Mesenchymal stem cell (in vitro differentiated cells and primary cell): ENCODE results near the gene RELL2.

Source experiments
- DNase-seq: peaks from one replicate; pipeline ENCODE4 v3.0.0-alpha.2; 2013
- H2AFZ ChIP-seq: one replicate; pipeline ENCODE4 v1.6.1; 2013; ENCODE audit warnings: low read depth, mild to moderate bottlenecking, control low read depth, inconsistent platforms, low read length, moderate library complexity
- H2AK5ac ChIP-seq: 2 replicates; pipeline ENCODE4 v1.6.1; 2013; ENCODE audit warnings: low read length, moderate library complexity, mild to moderate bottlenecking, inconsistent platforms; ENCODE audit not compliant: severe bottlenecking
- H2BK120ac ChIP-seq: one replicate; pipeline ENCODE4 v1.6.1; 2013; ENCODE audit warnings: low read depth, mild to moderate bottlenecking, inconsistent platforms, low read length, moderate library complexity
- H2BK12ac ChIP-seq, 2 experiments: one replicate each; pipeline ENCODE4 v1.6.1; 2013; ENCODE audit warnings: inconsistent platforms in 2 of 2, low read length in 2 of 2, mild to moderate bottlenecking in 2 of 2, moderate library complexity in 2 of 2, control low read depth in 1 of 2
- H2BK15ac ChIP-seq: one replicate; pipeline ENCODE4 v1.6.1; 2013; ENCODE audit warnings: mild to moderate bottlenecking, low read depth, inconsistent platforms; ENCODE audit not compliant: poor library complexity, severe bottlenecking
- H2BK5ac ChIP-seq: 2 replicates; pipeline ENCODE4 v1.6.1; 2013; ENCODE audit warnings: low read depth, mild to moderate bottlenecking, low read length, control low read depth, inconsistent platforms; ENCODE audit not compliant: poor library complexity, severe bottlenecking
- H3K14ac ChIP-seq, 2 experiments: one replicate each; pipeline ENCODE4 v1.6.1; 2013; ENCODE audit warnings: inconsistent platforms in 2 of 2, low read length in 2 of 2, control low read depth in 1 of 2, mild to moderate bottlenecking in 1 of 2, moderate library complexity in 1 of 2
- H3K18ac ChIP-seq, 2 experiments: one replicate each; pipeline ENCODE4 v1.6.1; 2013; ENCODE audit warnings: inconsistent platforms in 2 of 2, low read length in 2 of 2, control low read depth in 1 of 2, low read depth in 1 of 2, mild to moderate bottlenecking in 1 of 2
- H3K23ac ChIP-seq, 2 experiments: one replicate each; pipeline ENCODE4 v1.6.1; 2013; ENCODE audit warnings: inconsistent platforms in 2 of 2, low read length in 2 of 2, mild to moderate bottlenecking in 2 of 2, moderate library complexity in 2 of 2, control low read depth in 1 of 2
- H3K27ac ChIP-seq: 2 replicates; pipeline ENCODE4 v1.5.1; 2013; ENCODE audit warnings: mild to moderate bottlenecking, moderate library complexity, low read length, control low read depth, inconsistent platforms; ENCODE audit not compliant: poor library complexity, severe bottlenecking
- H3K27me3 ChIP-seq, 2 experiments: 2 replicates each; pipeline versions ENCODE4 v1.6.1 to v1.7.0; 2013; ENCODE audit warnings: low read length in 2 of 2, mild to moderate bottlenecking in 2 of 2, moderate library complexity in 2 of 2, control low read depth in 1 of 2, inconsistent platforms in 1 of 2; ENCODE audit not compliant: control insufficient read depth in 1 of 2, insufficient read depth in 1 of 2
- H3K36me3 ChIP-seq, 2 experiments: 2 replicates each; pipeline versions ENCODE4 v1.6.1 to v1.7.0; 2013; ENCODE audit warnings: low read length in 2 of 2, control low read depth in 1 of 2, inconsistent platforms in 1 of 2, low read depth in 1 of 2, mild to moderate bottlenecking in 1 of 2; ENCODE audit not compliant: insufficient read depth in 2 of 2, control insufficient read depth in 1 of 2
- H3K4ac ChIP-seq, 2 experiments: one replicate each; pipeline ENCODE4 v1.6.1; 2013; ENCODE audit warnings: inconsistent platforms in 2 of 2, low read length in 2 of 2, mild to moderate bottlenecking in 2 of 2, moderate library complexity in 2 of 2, control low read depth in 1 of 2, low read depth in 1 of 2
- H3K4me1 ChIP-seq: 2 replicates; pipeline ENCODE4 v1.6.1; 2013; ENCODE audit warnings: low read depth, low read length, control low read depth; ENCODE audit not compliant: control insufficient read depth, insufficient read depth
- H3K4me2 ChIP-seq: 2 replicates; pipeline ENCODE4 v1.6.1; 2013; ENCODE audit warnings: low read length, mild to moderate bottlenecking, inconsistent platforms; ENCODE audit not compliant: poor library complexity, severe bottlenecking
- H3K4me3 ChIP-seq, 2 experiments: 2 replicates each; pipeline versions ENCODE4 v1.5.1 to v1.7.0; 2013; ENCODE audit warnings: low read length in 2 of 2, mild to moderate bottlenecking in 2 of 2, control low read depth in 1 of 2, low read depth in 1 of 2; ENCODE audit not compliant: insufficient read depth in 1 of 2
- H3K79me1 ChIP-seq: replicated peaks from 2 replicates; pipeline ENCODE4 v1.6.1; 2013; ENCODE audit warnings: mild to moderate bottlenecking, control low read depth, low read length, inconsistent platforms; ENCODE audit not compliant: poor library complexity, severe bottlenecking
- H3K9ac ChIP-seq: 2 replicates; pipeline ENCODE4 v1.7.0; 2013; ENCODE audit warnings: mild to moderate bottlenecking, low read length, moderate library complexity
- H3K9me3 ChIP-seq: 2 replicates; pipeline ENCODE4 v1.7.0; 2013; ENCODE audit warnings: mild to moderate bottlenecking, low read length; ENCODE audit not compliant: control insufficient read depth
- H4K8ac ChIP-seq: one replicate; pipeline ENCODE4 v1.6.1; 2013; ENCODE audit warnings: inconsistent platforms, mild to moderate bottlenecking, low read length, moderate library complexity
- H4K91ac ChIP-seq: one replicate; pipeline ENCODE4 v1.6.1; 2013; ENCODE audit warnings: mild to moderate bottlenecking, low read length, inconsistent platforms
- WGBS: methylation state at CpG from one replicate; pipeline ENCODE4 v1.1.7; 2013; ENCODE audit warnings: mixed read lengths; 5-methylcytosine and 5-hydroxymethylcytosine counted together

Gene RELL2

GRCh38 chr5:141639357-141640050 lies 2.7 kb downstream of the RELL2 start:
- Histone ChIP-seq H4K91ac (no peak overlapping the region), H2BK15ac (no peak overlapping the region), H3K9me3 (no peaks in the 10 kb centered on the region), H3K79me1 (peaks cover 21% of the 10 kb centered on the region), H3K9ac (no peak overlapping the region), H2BK12ac (no peak overlapping the region), H3K23ac (no peak overlapping the region), H3K27ac (no peak overlapping the region), H3K27me3 (peaks cover 0 to 4% of the 10 kb centered on the region in 2 experiments), H3K36me3 (peaks cover 37 to 38% of the 10 kb centered on the region in 2 experiments), H2BK5ac (no peak overlapping the region), H3K4me1 (peaks cover 35% of the 10 kb centered on the region), H3K4me2 (no peak overlapping the region), H3K18ac (no peak overlapping the region), H3K14ac (no peak overlapping the region), H2BK120ac (no peak overlapping the region), H3K4me3 (no peak overlapping the region), H2AFZ (no peak overlapping the region), H2AK5ac (no peak overlapping the region), H4K8ac (peak overlapping the region; percentile 1), H3K4ac (no peak overlapping the region)
- DNase-seq, result no peak
- WGBS, result 89% methylated on average over 12 of the region's 12 CpGs

GRCh38 chr5:141640051-141640415 lies 3.2 kb downstream of the RELL2 start:
- H3K27ac ChIP-seq, result no peak overlapping the region
- no peak overlapping the region for H2BK5ac ChIP-seq
- H3K9ac ChIP-seq, result no peak overlapping the region
- no peak overlapping the region for H4K91ac ChIP-seq
- peaks cover 39 to 41% of the 10 kb centered on the region in 2 experiments for H3K36me3 ChIP-seq
- H2AK5ac ChIP-seq, result no peak overlapping the region
- H3K9me3 ChIP-seq, result no peaks in the 10 kb centered on the region
- no peak overlapping the region for H2BK15ac ChIP-seq
- no peak overlapping the region for H2AFZ ChIP-seq
- H3K79me1 ChIP-seq, result peaks cover 18% of the 10 kb centered on the region
- DNase-seq, result no peak
- H3K18ac ChIP-seq, result no peak overlapping the region
- no peak overlapping the region for H3K14ac ChIP-seq
- H3K23ac ChIP-seq, result no peak overlapping the region
- H3K4me3 ChIP-seq, result no peak overlapping the region
- WGBS, result 100% methylated on average over 3 of the region's 3 CpGs
- no peak overlapping the region for H2BK120ac ChIP-seq
- no peak overlapping the region for H4K8ac ChIP-seq
- peaks cover 0 to 4% of the 10 kb centered on the region in 2 experiments for H3K27me3 ChIP-seq
- peaks cover 33% of the 10 kb centered on the region for H3K4me1 ChIP-seq
- no peak overlapping the region for H3K4me2 ChIP-seq
- H3K4ac ChIP-seq, result no peak overlapping the region
- no peak overlapping the region for H2BK12ac ChIP-seq

- Histone ChIP-seq H3K36me3 (peaks cover 44 to 46% of the 10 kb centered on the region in 2 experiments), H2BK5ac (no peak overlapping the region), H3K4me3 (no peak overlapping the region), H3K14ac (no peak overlapping the region), H3K18ac (no peak overlapping the region), H4K8ac (no peak overlapping the region), H3K9me3 (no peaks in the 10 kb centered on the region), H3K9ac (no peak overlapping the region), H2AFZ (no peak overlapping the region), H4K91ac (no peak overlapping the region), H3K27ac (no peak overlapping the region), H3K27me3 (peaks cover 0 to 4% of the 10 kb centered on the region in 2 experiments), H2AK5ac (no peak overlapping the region), H3K4me2 (no peak overlapping the region), H3K23ac (no peak overlapping the region), H2BK15ac (no peak overlapping the region), H3K4ac (no peak overlapping the region), H3K4me1 (peaks cover 30% of the 10 kb centered on the region), H2BK120ac (no peak overlapping the region), H3K79me1 (peaks cover 17% of the 10 kb centered on the region), H2BK12ac (no peak overlapping the region)
- 96% methylated on average over 6 of the region's 9 CpGs for WGBS
- DNase-seq, result no peak
These were observed 3.9 kb downstream of the RELL2 start for GRCh38 chr5:141640698-141641097.

- peaks cover 54 to 56% of the 10 kb centered on the region in 2 experiments for H3K36me3 ChIP-seq
- H3K4ac ChIP-seq, result no peak overlapping the region
- DNase-seq, result peak; percentile 64
- peaks cover 15% of the 10 kb centered on the region for H3K79me1 ChIP-seq
- H2BK15ac ChIP-seq, result no peak overlapping the region
- no peak overlapping the region for H3K4me3 ChIP-seq
- peaks cover 25% of the 10 kb centered on the region for H3K4me1 ChIP-seq
- no peak overlapping the region for H4K8ac ChIP-seq
- no peak overlapping the region for H3K14ac ChIP-seq
- no peak overlapping the region for H3K4me2 ChIP-seq
- WGBS, result no CpG with 5 or more reads among the region's 2 CpGs
- H3K27ac ChIP-seq, result no peak overlapping the region
- no peak overlapping the region for H3K18ac ChIP-seq
- H2BK12ac ChIP-seq, result no peak overlapping the region
- no peak overlapping the region for H4K91ac ChIP-seq
- H3K9ac ChIP-seq, result no peak overlapping the region
- no peak overlapping the region for H2BK5ac ChIP-seq
- no peak overlapping the region for H2BK120ac ChIP-seq
- no peak overlapping the region for H2AFZ ChIP-seq
- H2AK5ac ChIP-seq, result no peak overlapping the region
- no peaks in the 10 kb centered on the region for H3K9me3 ChIP-seq
- H3K27me3 ChIP-seq, result peaks cover 0 to 4% of the 10 kb centered on the region in 2 experiments
- H3K23ac ChIP-seq, result no peak overlapping the region
These were observed 5.0 kb downstream of the RELL2 start for GRCh38 chr5:141641634-141642267.
